Measurements from ENCODE around the gene TVP23B. TPM values are rescaled to one million over a fixed set of nuclear protein-coding genes. Genes with fewer than 3 reads are reported as not detected.
"Not testable (repeated sequence)": the region's sequence is repeated elsewhere in the genome, so short reads cannot be mapped to it uniquely, and the experiment has no call there.

Gene TVP23B
- 10 to 100 TPM; 21.6 to 29.9 TPM for total RNA-seq

DNA sequence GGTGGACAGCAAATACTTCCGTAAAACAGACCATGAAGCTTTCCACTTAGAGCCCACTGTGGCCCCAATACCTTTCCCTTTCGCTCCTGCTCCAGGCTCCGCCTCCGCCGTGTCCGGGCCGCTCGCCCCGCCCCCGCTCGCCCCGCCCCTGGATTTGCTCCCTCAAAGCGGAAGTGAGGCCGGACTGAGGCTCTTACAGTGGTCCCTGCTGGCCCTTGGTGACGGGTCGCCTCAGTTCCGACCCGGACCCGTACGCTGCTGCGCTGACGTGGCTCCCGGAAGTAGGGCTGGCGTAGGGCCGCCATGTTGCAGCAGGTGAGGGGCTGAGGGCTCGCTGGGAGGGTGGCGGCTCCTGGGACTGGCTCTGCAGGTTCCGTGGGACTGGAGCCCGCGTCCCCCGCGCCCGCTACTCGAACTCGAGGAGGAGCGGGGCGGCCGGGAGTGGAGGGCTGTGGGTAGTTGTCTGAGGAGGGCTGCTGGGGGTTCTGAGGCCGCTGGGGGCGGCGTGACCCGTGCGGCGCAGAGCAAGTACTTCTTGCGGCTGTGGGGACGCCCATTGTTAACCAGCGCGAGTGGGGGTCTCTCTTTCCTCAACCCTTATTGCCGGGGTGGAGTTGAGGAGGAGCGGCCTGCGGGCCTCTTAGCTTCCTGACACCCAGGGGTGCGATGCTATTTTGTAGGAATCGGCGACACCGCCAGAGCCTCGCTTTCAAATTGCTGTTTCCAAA lies at the start of gene TVP23B:
Gene TVP23B (plus strand): TSS at position 193 of the 728 bp plus-strand sequence. CDS start 111 bp downstream, at position 304.
- H3K4me1 Mint-ChIP-seq (ENCODE audit: low read depth): peaks cover 24% of the 10 kb centered on the region
- H3K27me3 Mint-ChIP-seq (ENCODE audit: low read depth); H3K36me3 Mint-ChIP-seq (ENCODE audit: low read depth); H3K9me3 Mint-ChIP-seq (ENCODE audit: insufficient read depth); CTCF ChIA-PET: not testable (repeated sequence)
- peak within 1 kb of the TSS; percentile 94 for H3K27ac Mint-ChIP-seq
- peak within 1 kb of the TSS; percentile 86 for H3K4me3 Mint-ChIP-seq
- peak; percentile 97 for DNase-seq
- ATAC-seq: peak; percentile 98
- POLR2A ChIA-PET: interaction anchor here (0.5 kb wide), 1 partner anchor 517 kb away, joined by 3 read pairs; no protein-coding TSS in a partner anchor

DNA sequence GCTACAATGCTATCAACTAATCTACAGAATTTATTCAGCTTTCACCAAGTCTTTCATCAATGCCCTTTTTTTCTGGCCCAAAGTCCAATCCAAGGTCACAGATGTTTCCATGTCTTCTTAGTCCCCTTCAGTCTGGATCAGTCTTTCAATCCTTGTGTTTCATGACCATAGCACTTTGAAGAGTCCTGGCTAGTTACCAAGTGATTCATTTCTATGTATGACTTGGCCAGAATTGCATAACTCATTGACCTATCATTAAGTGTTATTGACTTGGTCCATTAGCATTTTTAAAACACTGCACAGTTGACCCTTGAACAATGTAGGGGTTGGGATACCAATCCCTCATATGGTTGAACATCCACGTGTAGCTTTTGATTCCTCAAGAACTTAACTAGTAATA lies 48.5 kb upstream of the TVP23B start:
- H3K36me3 Mint-ChIP-seq (ENCODE audit: low read depth); H3K4me3 Mint-ChIP-seq; H3K4me1 Mint-ChIP-seq (ENCODE audit: low read depth); ATAC-seq; H3K9me3 Mint-ChIP-seq (ENCODE audit: insufficient read depth); CTCF ChIA-PET; H3K27me3 Mint-ChIP-seq (ENCODE audit: low read depth); DNase-seq; H3K27ac Mint-ChIP-seq; POLR2A ChIA-PET: not testable (repeated sequence)

DNA sequence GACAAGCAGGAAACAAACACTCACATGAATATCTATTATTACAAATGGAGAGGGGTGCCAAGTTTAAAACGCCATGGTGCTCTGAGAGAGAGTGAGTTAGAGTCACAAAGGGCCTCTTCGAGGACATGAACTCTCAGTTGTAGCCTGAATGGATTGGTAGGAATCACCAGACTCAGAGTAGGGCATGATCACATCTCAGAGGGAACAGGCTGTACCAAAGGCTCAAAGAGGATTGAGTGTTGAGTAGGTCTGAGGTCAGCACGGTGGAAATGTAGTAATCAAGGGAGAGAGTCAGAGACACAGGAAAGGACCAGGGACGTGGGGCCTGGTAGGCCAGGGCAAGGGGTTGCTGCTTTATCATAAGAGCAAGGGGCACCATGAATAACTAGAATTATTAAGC lies 47.6 kb upstream of the TVP23B start:
- H3K27ac Mint-ChIP-seq; H3K27me3 Mint-ChIP-seq (ENCODE audit: low read depth); H3K36me3 Mint-ChIP-seq (ENCODE audit: low read depth); DNase-seq; POLR2A ChIA-PET; H3K4me1 Mint-ChIP-seq (ENCODE audit: low read depth); H3K9me3 Mint-ChIP-seq (ENCODE audit: insufficient read depth); H3K4me3 Mint-ChIP-seq; CTCF ChIA-PET; ATAC-seq: not testable (repeated sequence)

- H3K4me1 Mint-ChIP-seq (ENCODE audit: low read depth); H3K9me3 Mint-ChIP-seq (ENCODE audit: insufficient read depth); CTCF ChIA-PET; H3K27ac Mint-ChIP-seq; ATAC-seq; H3K4me3 Mint-ChIP-seq; H3K27me3 Mint-ChIP-seq (ENCODE audit: low read depth); H3K36me3 Mint-ChIP-seq (ENCODE audit: low read depth); POLR2A ChIA-PET; DNase-seq: not testable (repeated sequence)
These were observed 41.2 kb upstream of the TVP23B start for GRCh38 chr17:18739616-18740391.

DNA sequence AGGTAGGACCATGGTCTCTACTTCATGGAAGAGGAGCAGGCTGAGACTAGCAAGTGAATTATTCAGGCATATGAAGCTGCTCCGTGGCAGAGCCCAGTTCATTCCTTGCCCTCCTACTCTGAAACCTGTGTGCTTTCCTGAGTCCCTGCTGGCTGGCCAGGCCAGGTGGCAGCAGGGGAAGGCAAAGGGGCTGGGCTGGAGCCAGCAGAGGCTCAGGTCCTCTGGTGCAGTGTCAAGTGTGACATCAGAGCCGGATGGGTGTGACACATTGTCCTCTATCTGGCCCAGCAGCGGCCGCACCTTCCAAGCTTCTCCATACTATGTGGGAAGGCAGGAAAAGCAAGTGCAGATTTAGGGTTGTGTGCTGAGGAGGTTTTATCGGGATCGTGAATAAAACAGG lies 39.8 kb upstream of the TVP23B start:
- H3K27ac Mint-ChIP-seq; ATAC-seq; H3K36me3 Mint-ChIP-seq (ENCODE audit: low read depth); H3K4me1 Mint-ChIP-seq (ENCODE audit: low read depth); CTCF ChIA-PET; H3K27me3 Mint-ChIP-seq (ENCODE audit: low read depth); H3K9me3 Mint-ChIP-seq (ENCODE audit: insufficient read depth); DNase-seq; POLR2A ChIA-PET; H3K4me3 Mint-ChIP-seq: not testable (repeated sequence)

DNA sequence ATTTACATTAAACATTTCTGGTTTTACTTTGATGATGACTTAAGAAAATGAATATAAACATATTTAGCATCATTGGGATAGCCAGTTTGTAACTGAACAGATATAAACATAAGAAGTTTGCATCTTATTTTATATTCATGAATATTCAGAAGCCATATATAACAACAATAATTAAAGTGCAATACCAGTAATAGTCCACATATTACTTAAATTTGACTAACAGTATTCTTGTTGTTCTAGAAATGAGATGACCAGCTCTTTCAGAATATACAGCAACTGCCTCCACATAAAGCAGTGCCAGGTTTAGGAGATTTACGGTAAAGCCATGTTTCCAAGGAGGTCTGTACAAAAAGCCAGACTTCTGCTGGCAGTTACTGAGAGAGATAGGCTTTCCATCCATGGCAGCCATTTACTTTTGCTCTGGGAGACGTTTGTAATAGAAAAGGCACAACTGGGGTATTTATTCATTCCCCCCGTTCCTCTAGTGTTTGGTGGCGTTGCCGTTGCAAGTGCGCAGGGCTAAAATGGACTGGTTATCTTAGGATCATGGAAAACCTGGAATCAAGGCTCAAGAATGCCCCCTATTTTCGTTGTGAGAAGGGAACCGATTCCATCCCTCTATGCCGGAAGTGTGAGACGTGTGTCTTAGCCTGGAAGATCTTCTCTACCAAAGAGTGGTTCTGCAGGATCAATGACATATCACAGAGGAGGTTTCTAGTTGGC lies 37.1 kb upstream of the TVP23B start, which contains the start of gene FBXW10:
Gene FBXW10 (plus strand): TSS at position 356 of the 723 bp plus-strand sequence. CDS start 191 bp downstream, at position 547.
- H3K27ac Mint-ChIP-seq; H3K9me3 Mint-ChIP-seq (ENCODE audit: insufficient read depth); ATAC-seq; H3K36me3 Mint-ChIP-seq (ENCODE audit: low read depth); POLR2A ChIA-PET; DNase-seq; H3K27me3 Mint-ChIP-seq (ENCODE audit: low read depth); H3K4me3 Mint-ChIP-seq; CTCF ChIA-PET; H3K4me1 Mint-ChIP-seq (ENCODE audit: low read depth): not testable (repeated sequence)

- CTCF ChIA-PET; H3K4me3 Mint-ChIP-seq; H3K4me1 Mint-ChIP-seq (ENCODE audit: low read depth): not testable (repeated sequence)
These were observed 36.3 kb upstream of the TVP23B start for GRCh38 chr17:18744726-18745125.

GRCh38 chr17:18746551-18746950 lies 34.4 kb upstream of the TVP23B start:
- H3K4me1 Mint-ChIP-seq (ENCODE audit: low read depth); H3K4me3 Mint-ChIP-seq; CTCF ChIA-PET; H3K27ac Mint-ChIP-seq; DNase-seq; H3K36me3 Mint-ChIP-seq (ENCODE audit: low read depth); H3K9me3 Mint-ChIP-seq (ENCODE audit: insufficient read depth); POLR2A ChIA-PET; ATAC-seq; H3K27me3 Mint-ChIP-seq (ENCODE audit: low read depth): not testable (repeated sequence)

More at GRCh38 chr17:18744726-18745125, 36.3 kb upstream of the TVP23B start:
- H3K9me3 Mint-ChIP-seq (ENCODE audit: insufficient read depth); H3K27ac Mint-ChIP-seq; ATAC-seq; DNase-seq; H3K36me3 Mint-ChIP-seq (ENCODE audit: low read depth); H3K27me3 Mint-ChIP-seq (ENCODE audit: low read depth); POLR2A ChIA-PET: not testable (repeated sequence)

DNA sequence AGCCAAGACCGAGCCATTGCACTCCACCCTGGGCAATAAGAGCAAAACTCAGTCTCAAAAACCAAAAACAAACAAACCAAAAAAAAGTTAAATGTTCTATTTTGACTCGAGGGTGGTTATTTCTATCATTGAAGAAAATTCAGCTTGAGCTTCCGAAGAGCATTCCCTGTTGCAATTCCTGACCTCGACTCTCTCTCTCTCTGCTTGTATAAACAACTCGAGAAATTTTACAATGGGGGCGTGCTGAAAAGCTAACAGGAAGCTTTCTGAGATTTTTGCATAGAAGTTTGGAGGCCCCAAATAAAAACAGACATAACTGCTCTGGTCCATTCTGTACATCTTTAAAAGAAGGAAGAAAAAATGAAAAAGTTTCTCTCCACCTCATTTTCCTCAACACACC lies 33.5 kb upstream of the TVP23B start:
- H3K4me1 Mint-ChIP-seq (ENCODE audit: low read depth); ATAC-seq; CTCF ChIA-PET; DNase-seq; POLR2A ChIA-PET; H3K9me3 Mint-ChIP-seq (ENCODE audit: insufficient read depth); H3K36me3 Mint-ChIP-seq (ENCODE audit: low read depth); H3K27ac Mint-ChIP-seq; H3K4me3 Mint-ChIP-seq; H3K27me3 Mint-ChIP-seq (ENCODE audit: low read depth): not testable (repeated sequence)

- H3K27me3 Mint-ChIP-seq (ENCODE audit: low read depth); H3K4me3 Mint-ChIP-seq; H3K4me1 Mint-ChIP-seq (ENCODE audit: low read depth); DNase-seq; POLR2A ChIA-PET; ATAC-seq; H3K36me3 Mint-ChIP-seq (ENCODE audit: low read depth); H3K9me3 Mint-ChIP-seq (ENCODE audit: insufficient read depth); H3K27ac Mint-ChIP-seq; CTCF ChIA-PET: not testable (repeated sequence)
These were observed 30.7 kb upstream of the TVP23B start for GRCh38 chr17:18750242-18750641.

GRCh38 chr17:18753829-18754409 lies 27.1 kb upstream of the TVP23B start:
- POLR2A ChIA-PET; CTCF ChIA-PET; H3K36me3 Mint-ChIP-seq (ENCODE audit: low read depth); ATAC-seq; H3K9me3 Mint-ChIP-seq (ENCODE audit: insufficient read depth); H3K27me3 Mint-ChIP-seq (ENCODE audit: low read depth); H3K4me1 Mint-ChIP-seq (ENCODE audit: low read depth); H3K27ac Mint-ChIP-seq; DNase-seq; H3K4me3 Mint-ChIP-seq: not testable (repeated sequence)

DNA sequence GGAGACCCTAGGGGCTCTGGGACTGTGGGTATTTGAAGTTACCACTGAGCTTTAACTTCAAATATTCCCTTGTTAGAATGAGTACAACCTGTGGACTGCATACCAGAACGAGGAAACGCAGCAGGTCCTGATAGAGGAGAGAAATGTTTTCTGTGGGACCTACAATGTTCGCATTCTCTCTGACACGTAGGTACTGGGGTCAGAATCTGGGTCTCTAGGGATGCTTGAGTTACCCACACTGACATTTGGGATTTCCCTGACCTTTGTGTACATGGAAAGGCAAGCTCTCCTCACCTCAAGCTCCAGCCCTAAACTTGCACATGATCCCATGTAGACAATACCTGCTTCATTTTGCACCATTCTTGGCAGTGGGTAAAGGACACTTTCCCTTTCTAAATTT lies 25.0 kb upstream of the TVP23B start:
- DNase-seq; H3K27ac Mint-ChIP-seq; H3K36me3 Mint-ChIP-seq (ENCODE audit: low read depth); H3K9me3 Mint-ChIP-seq (ENCODE audit: insufficient read depth); H3K27me3 Mint-ChIP-seq (ENCODE audit: low read depth); H3K4me3 Mint-ChIP-seq; ATAC-seq; POLR2A ChIA-PET; CTCF ChIA-PET; H3K4me1 Mint-ChIP-seq (ENCODE audit: low read depth): not testable (repeated sequence)
